Pancreas (tissue), 10 donors: ENCODE results near the gene DNAH7. TPM values are rescaled to one million over a fixed set of nuclear protein-coding genes. Genes with fewer than 3 reads are reported as not detected.

Experiments
- ATAC-seq, 4 donors: fragments of 200-7000 bp; cut with Tn5 transposase; one replicate each; pipeline versions ENCODE4 v1.8.0 to v1.9.1; 2020; ENCODE audit warnings: mild to moderate bottlenecking in 4 of 4, moderate library complexity in 4 of 4
- DNase-seq, 6 donors: peaks; one replicate each; pipeline ENCODE4 v3.0.0-alpha.2; 2020
- FAIRE-seq: peaks from 2 replicates; lab custom pipeline; 2012; peaks lifted over from hg19 to GRCh38; lab: Jason Lieb, UNC
- H3K27ac ChIP-seq, 4 donors: fragments of 200-600 bp; sonication (generic); 1 replicate in 3 of 4; 2 replicates in 1 of 4; pipeline versions ENCODE4 v1.5.0 to v1.8.0; 2020
- H3K27me3 ChIP-seq, 4 donors: fragments of 200-600 bp; one replicate each; pipeline ENCODE4 v1.8.0; 2021
- H3K36me3 ChIP-seq, 3 donors: fragments of 200-600 bp; sonication (generic) in 1 of 3; one replicate each; pipeline versions ENCODE4 v1.5.0 to v1.8.0; 2020 to 2021
- H3K4me1 ChIP-seq, 3 donors: fragments of 200-600 bp; one replicate each; pipeline ENCODE4 v1.8.0; 2021
- H3K4me3 ChIP-seq, 4 donors: fragments of 200-600 bp; sonication (generic) in 2 of 4; one replicate each; pipeline versions ENCODE4 v1.5.0 to v1.8.0; 2020 to 2021
- H3K9me3 ChIP-seq, 4 donors: fragments of 200-600 bp; one replicate each; pipeline ENCODE4 v1.8.0; 2021
- WGBS, 2 donors: extraction: QIAGEN DNeasy Blood & Tissue Kit; methylation state at CpG; one replicate each; pipeline ENCODE4 v1.1.7; 2013; 5-methylcytosine and 5-hydroxymethylcytosine counted together
- intact Hi-C, 3 donors: fragments of 100-400 bp; cut with DNase I; formaldehyde crosslinking; loops; one replicate each; pipeline versions ENCODE4 v1.11.1 to v1.14.2; 2022
- polyA plus RNA-seq, 2 donors: library from polyadenylated mRNA; stranded (reverse); fragments of 200-250 nt; gene quantifications; one replicate each; pipeline ENCODE4 v1.2.3, GENCODE V29; 2013
- total RNA-seq, 6 donors: library from RNA; stranded (reverse); fragmentation: NEBNext Ultra II Directional in 4 of 6; extraction: Animal tissue kit (Norgen Biotek cat#: 25700) in 4 of 6; gene quantifications; one replicate each; pipeline versions ENCODE4 v1.2.1 to v1.2.4, GENCODE V29; 2021 to 2023
- TF ChIP-seq, protein P1 (sequence below), 4 donors: fragments of 200-600 bp; sonication (generic) in 3 of 4; IDR thresholded peaks; one replicate each; pipeline versions ENCODE4 v1.5.0 to v1.8.0; 2021; ENCODE audit warnings: antibody characterized with exemption in 4 of 4
- donor health status: healthy with polysubstance abuse.
- donor health status: DM: no; HTN: no; CAD: no; lungs with moderate emphysema.
- donor health status: DM: no; HTN: no; CAD: no.
- donor health status: control.
- donor health status: control.
- donor health status: Bipolar disorder and iron deficiency.
- donor health status: DM: yes; HTN: yes; CAD: no.
- donor health status: DM: no; HTN: no; CAD: no.
- donor health status: DM: no; HTN: no; CAD: no.
- donor health status: DM: yes; HTN: yes; CAD: no.

The DNAH7 gene
- total and polyA plus RNA-seq, 8 donors = 1.6 to 7.0 (median 3.9) TPM

DNA sequence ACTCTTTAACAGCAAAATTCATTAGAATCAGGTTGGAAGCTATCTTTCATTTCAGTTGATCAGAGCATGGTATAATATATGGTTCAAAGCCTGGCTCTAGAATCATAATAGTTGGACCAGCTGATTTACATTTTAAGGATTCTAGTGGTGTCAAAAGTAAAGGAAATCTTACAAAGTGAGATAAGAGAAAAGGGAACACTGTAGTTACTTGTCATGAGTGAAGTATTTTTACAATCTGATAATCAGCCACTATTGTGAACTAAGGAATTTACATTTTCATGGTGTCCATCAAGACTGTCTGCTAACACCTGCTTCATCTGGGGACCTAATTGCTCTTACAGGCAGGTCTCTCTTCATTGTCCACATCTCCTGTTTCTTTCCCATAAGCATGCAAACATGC lies 250.5 kb downstream of the DNAH7 start:
- H3K4me3 ChIP-seq = no peak overlapping the region
- no peak overlapping the region for H3K27ac ChIP-seq
- TF ChIP-seq, protein P1, sequence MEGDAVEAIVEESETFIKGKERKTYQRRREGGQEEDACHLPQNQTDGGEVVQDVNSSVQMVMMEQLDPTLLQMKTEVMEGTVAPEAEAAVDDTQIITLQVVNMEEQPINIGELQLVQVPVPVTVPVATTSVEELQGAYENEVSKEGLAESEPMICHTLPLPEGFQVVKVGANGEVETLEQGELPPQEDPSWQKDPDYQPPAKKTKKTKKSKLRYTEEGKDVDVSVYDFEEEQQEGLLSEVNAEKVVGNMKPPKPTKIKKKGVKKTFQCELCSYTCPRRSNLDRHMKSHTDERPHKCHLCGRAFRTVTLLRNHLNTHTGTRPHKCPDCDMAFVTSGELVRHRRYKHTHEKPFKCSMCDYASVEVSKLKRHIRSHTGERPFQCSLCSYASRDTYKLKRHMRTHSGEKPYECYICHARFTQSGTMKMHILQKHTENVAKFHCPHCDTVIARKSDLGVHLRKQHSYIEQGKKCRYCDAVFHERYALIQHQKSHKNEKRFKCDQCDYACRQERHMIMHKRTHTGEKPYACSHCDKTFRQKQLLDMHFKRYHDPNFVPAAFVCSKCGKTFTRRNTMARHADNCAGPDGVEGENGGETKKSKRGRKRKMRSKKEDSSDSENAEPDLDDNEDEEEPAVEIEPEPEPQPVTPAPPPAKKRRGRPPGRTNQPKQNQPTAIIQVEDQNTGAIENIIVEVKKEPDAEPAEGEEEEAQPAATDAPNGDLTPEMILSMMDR (IDR thresholded peaks at IDR 0.05) = no peak
- no peak for FAIRE-seq
- no peaks in the 10 kb centered on the region for H3K9me3 ChIP-seq
- ATAC-seq = no peak
- H3K4me1 ChIP-seq = no peaks in the 10 kb centered on the region
- no peak for DNase-seq
- H3K36me3 ChIP-seq = no peaks in the 10 kb centered on the region
- no peaks in the 10 kb centered on the region for H3K27me3 ChIP-seq
- intact Hi-C loops = no loop called here

DNA sequence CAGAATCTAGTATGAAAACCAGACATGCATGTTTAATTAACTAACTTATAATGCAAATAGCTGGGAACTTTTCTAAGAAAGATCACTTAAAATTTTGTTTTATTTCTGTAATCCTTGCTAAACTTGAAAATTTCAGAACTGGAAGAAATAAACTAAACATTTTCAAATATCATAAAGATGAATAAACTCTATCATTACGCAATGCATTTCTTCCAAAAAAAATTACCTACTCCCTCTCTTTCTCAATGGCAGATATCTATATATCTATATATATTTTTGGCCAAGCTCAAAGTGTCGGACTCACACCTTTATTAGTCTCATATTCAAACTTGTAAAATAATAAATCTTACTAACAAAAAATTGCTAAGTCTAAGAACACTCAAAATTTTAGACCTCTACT lies 253.6 kb downstream of the DNAH7 start:
- no peak for FAIRE-seq
- WGBS, 2 donors = 97 to 98% methylated on average over 2 of the region's 2 CpGs
- TF ChIP-seq, protein P1 (IDR thresholded peaks at IDR 0.05) = no peak
- intact Hi-C loops = no loop called here
- DNase-seq = no peak
- H3K9me3 ChIP-seq = no peaks in the 10 kb centered on the region
- H3K4me1 ChIP-seq = no peaks in the 10 kb centered on the region
- H3K27me3 ChIP-seq = no peaks in the 10 kb centered on the region
- no peak for ATAC-seq
- no peak overlapping the region for H3K27ac ChIP-seq
- H3K36me3 ChIP-seq = no peaks in the 10 kb centered on the region
- H3K4me3 ChIP-seq = no peak overlapping the region

DNA sequence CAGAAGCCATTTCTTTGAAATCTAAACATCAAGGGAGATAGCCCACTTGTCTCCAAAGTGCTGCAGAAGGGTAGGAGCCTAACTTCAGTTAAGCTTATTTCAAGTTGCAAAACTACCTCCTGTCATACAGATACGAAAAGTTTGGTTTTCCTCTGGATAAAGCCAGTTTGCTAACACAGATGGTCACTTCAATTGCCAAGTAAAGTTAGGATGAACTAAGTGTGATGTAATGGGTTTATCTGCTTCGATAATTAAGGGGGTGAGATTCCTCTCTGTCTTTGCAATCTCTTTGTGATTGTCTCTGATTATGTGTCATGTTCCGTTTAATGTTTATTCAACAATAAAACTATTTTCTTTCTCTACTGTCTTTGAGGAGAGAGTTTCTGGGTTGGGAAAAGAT lies 255.2 kb downstream of the DNAH7 start:
- TF ChIP-seq, protein P1 (IDR thresholded peaks at IDR 0.05) = no peak
- Histone ChIP-seq H3K36me3 (no peaks in the 10 kb centered on the region), H3K4me3 (no peak overlapping the region), H3K27ac (no peak overlapping the region), H3K4me1 (no peaks in the 10 kb centered on the region), H3K9me3 (no peaks in the 10 kb centered on the region), H3K27me3 (no peaks in the 10 kb centered on the region)
- DNase-seq (no peak), ATAC-seq (no peak), FAIRE-seq (no peak)
- intact Hi-C loops = no loop called here
- WGBS, 2 donors = 68 to 71% methylated on average over 3 of the region's 3 CpGs

DNA sequence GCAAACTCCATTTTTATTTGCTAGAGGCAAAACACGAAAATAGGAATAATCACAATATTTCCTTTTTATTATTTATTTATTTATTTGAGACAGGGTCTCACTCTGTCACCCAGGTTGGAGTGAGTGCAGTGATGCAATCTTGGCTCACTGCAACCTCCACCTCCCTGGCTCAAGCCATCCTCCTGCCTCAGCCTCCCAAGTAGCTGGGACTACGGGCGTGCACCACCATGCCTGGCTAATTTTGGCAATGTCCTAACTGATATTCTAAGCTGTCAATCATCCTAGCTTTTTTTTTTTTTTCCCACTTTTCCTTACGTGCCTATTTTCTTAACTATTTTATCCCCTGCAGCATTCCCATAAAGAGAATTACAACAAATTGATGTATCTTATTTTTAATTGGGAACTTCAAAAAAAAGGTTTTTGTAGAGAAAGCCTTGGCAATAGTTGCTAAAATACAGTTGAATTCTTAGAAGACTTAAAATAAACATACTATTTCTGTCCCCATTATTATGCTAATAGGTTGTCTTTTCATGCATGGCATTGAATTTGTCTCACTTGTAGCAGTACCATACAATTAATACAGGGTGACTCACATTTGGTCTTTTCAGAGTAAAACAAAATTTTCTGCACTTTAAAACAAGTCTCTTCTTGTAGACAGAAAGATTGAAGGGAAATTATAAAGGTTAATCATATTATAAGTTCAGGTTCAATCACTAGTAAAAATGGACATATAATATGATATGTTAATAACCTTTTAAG lies 258.1 kb downstream of the DNAH7 start:
- Histone ChIP-seq H3K36me3 (no peaks in the 10 kb centered on the region), H3K4me1 (no peaks in the 10 kb centered on the region), H3K9me3 (no peaks in the 10 kb centered on the region), H3K27me3 (no peaks in the 10 kb centered on the region), H3K27ac (no peak overlapping the region), H3K4me3 (no peak overlapping the region)
- DNase-seq (no peak), ATAC-seq (no peak), FAIRE-seq (no peak)
- intact Hi-C loops = no loop called here
- TF ChIP-seq, protein P1 (IDR thresholded peaks at IDR 0.05) = no peak
- 77 to 86% methylated on average over 4 of the region's 4 CpGs for WGBS, 2 donors

DNA sequence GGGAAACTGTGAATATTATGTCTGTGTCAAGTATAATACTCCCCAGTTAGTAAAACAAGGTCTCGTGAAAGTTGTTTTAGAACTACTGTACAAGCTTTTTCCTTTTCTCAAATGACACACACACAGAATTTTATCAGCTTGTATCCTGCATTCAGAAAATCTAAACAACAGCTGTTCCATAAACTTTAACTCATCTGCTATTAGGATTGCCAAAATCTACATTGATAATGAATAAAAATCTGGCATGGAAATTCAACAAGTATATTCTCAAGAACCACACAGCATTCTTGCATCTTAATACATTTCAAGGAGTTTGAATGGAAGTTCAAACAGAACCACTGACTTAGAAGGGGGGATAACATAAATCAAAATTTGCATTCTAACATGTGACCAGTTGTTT lies 260.4 kb downstream of the DNAH7 start:
- FAIRE-seq = no peak
- H3K4me1 ChIP-seq = no peaks in the 10 kb centered on the region
- TF ChIP-seq, protein P1 (IDR thresholded peaks at IDR 0.05) = no peak
- ATAC-seq = no peak
- intact Hi-C loops = no loop called here
- no peak overlapping the region for H3K27ac ChIP-seq
- no peak overlapping the region for H3K4me3 ChIP-seq
- H3K27me3 ChIP-seq = no peaks in the 10 kb centered on the region
- no peaks in the 10 kb centered on the region for H3K36me3 ChIP-seq
- DNase-seq = no peak
- whole genome bisulfite sequencing, 2 donors = 93 to 94% methylated on average over 1 of the region's 1 CpG
- H3K9me3 ChIP-seq = no peaks in the 10 kb centered on the region
